ENCODE measurements around the gene PRKAG1.
A peak's percentile ranks its signal among the peaks of the same experiment; 100 is the strongest.

DNA sequence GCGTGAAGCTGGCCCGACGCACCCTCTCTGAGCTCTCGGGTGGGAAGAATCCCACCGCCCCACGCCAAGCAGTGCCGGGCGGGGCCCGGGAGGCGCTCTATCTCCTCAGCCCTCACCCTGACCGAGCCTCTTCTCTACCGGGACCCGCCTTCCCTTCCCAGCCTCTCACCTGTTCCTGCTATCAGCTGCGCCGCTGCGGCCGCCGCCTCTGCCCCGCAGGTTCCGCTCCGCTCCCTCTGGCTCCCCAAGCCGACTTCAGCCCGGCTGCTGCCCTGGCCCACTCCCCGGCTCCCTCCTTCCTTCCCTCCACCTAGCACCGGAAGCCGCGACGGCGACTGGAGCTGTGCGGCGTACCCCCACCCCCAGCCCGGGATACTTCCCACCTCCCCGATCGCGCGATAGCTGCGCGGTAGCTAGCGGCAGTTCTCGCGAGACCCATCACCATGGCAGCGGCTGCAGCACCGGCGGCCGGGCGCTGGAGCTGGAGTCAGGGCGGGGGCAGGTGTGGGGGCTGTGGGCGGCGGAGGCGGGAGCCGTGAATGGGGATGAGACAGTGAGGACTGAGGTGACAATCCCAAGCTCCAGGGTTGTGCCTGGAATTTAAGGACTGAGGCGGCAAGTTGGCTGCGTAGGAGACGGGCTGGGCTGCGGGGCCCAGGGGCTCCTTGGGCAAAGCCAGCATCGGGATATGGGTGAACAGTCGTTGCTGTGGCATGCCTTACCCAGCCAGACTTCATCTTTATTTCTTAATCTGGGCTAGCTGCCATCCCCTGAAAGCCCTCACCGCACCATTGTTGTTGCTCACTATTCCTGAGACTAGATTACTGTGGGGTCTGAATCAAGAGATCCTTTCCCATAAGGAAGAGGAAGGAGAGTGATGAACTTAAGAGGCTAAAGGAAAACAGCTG lies 61.2 kb downstream of the PRKAG1 start, which contains the start of gene ARF3:
- TF ChIP-seq, protein P1, sequence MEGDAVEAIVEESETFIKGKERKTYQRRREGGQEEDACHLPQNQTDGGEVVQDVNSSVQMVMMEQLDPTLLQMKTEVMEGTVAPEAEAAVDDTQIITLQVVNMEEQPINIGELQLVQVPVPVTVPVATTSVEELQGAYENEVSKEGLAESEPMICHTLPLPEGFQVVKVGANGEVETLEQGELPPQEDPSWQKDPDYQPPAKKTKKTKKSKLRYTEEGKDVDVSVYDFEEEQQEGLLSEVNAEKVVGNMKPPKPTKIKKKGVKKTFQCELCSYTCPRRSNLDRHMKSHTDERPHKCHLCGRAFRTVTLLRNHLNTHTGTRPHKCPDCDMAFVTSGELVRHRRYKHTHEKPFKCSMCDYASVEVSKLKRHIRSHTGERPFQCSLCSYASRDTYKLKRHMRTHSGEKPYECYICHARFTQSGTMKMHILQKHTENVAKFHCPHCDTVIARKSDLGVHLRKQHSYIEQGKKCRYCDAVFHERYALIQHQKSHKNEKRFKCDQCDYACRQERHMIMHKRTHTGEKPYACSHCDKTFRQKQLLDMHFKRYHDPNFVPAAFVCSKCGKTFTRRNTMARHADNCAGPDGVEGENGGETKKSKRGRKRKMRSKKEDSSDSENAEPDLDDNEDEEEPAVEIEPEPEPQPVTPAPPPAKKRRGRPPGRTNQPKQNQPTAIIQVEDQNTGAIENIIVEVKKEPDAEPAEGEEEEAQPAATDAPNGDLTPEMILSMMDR (IDR thresholded peaks at IDR 0.05), result no peak
- TF ChIP-seq POLR2AphosphoS5 (IDR thresholded peaks at IDR 0.05; ENCODE audit: insufficient read depth in 1 of 2, low read depth in 1 of 2) (peak; percentile 47 to 83), POLR2A (IDR thresholded peaks at IDR 0.05) (peak in 1 of 2 donors; percentile 56)

Data from vagina (tissue), 2 donors.